Breast epithelium (tissue), 4 donors: ENCODE measurements around the gene UPK2. TPM values are rescaled to one million over a fixed set of nuclear protein-coding genes. Genes with fewer than 3 reads are reported as not detected.

ENCODE experiments used
- DNase-seq, 2 donors: peaks; one replicate each; pipeline ENCODE4 v3.0.0-alpha.2; 2019; ENCODE audit warnings: low spot score in 2 of 2
- H3K27ac ChIP-seq, 2 donors: fragments of 200-600 bp; sonication (generic) in 1 of 2; one replicate each; pipeline ENCODE4 v1.5.1; 2016 to 2019; ENCODE audit warnings: mild to moderate bottlenecking in 1 of 2
- H3K27me3 ChIP-seq, 2 donors: fragments of 200-600 bp; sonication (generic) in 1 of 2; one replicate each; pipeline versions ENCODE4 v1.5.1 to v1.6.0; 2017 to 2019; ENCODE audit warnings: control low read depth in 1 of 2, mild to moderate bottlenecking in 1 of 2
- H3K36me3 ChIP-seq: fragments of 200-600 bp; one replicate; pipeline ENCODE4 v1.5.1; 2019
- H3K4me1 ChIP-seq, 2 donors: fragments of 200-600 bp; sonication (generic); one replicate each; pipeline ENCODE4 v1.5.1; 2016 to 2019; ENCODE audit warnings: control low read depth in 1 of 2
- H3K4me3 ChIP-seq, 3 donors: fragments of 200-600 bp; sonication (generic); 1 replicate in 2 of 3; 2 replicates in 1 of 3; pipeline ENCODE4 v1.5.1; 2016 to 2019; ENCODE audit warnings: mild to moderate bottlenecking in 3 of 3, moderate library complexity in 2 of 3
- H3K9me3 ChIP-seq, 2 donors: fragments of 200-600 bp; sonication (generic) in 1 of 2; one replicate each; pipeline ENCODE4 v1.5.1; 2016 to 2019; ENCODE audit warnings: control low read depth in 1 of 2
- POLR2A ChIP-seq: fragments of 450-650 bp; IDR thresholded peaks from one replicate; pipeline ENCODE4 v1.6.1; 2016; ENCODE audit warnings: antibody characterized with exemption, mild to moderate bottlenecking, moderate library complexity
- POLR2AphosphoS5 ChIP-seq, 3 donors: sonication (generic); formaldehyde crosslinking; IDR thresholded peaks; one replicate each; pipeline ENCODE4 v1.6.1; 2017; ENCODE audit warnings: antibody characterized with exemption in 3 of 3
- intact Hi-C: fragments of 100-400 bp; cut with DNase I; formaldehyde crosslinking; loops from one replicate; pipeline ENCODE4 v1.15.1; 2023; ENCODE audit warnings: low total_unique reads
- total RNA-seq, 3 donors: library from RNA; depleted of rRNA; stranded (reverse); fragments of >200 nt; gene quantifications; one replicate each; pipeline ENCODE4 v1.1.0, GENCODE V29; 2016
- TF ChIP-seq, protein P1 (sequence below), 3 donors: fragments of 450-650 bp; IDR thresholded peaks; one replicate each; pipeline ENCODE4 v1.5.1; 2016 to 2017; ENCODE audit warnings: antibody characterized with exemption in 3 of 3, mild to moderate bottlenecking in 3 of 3, moderate library complexity in 3 of 3

The UPK2 gene
- total RNA-seq, 3 donors from 2014 or later, result not detected

DNA sequence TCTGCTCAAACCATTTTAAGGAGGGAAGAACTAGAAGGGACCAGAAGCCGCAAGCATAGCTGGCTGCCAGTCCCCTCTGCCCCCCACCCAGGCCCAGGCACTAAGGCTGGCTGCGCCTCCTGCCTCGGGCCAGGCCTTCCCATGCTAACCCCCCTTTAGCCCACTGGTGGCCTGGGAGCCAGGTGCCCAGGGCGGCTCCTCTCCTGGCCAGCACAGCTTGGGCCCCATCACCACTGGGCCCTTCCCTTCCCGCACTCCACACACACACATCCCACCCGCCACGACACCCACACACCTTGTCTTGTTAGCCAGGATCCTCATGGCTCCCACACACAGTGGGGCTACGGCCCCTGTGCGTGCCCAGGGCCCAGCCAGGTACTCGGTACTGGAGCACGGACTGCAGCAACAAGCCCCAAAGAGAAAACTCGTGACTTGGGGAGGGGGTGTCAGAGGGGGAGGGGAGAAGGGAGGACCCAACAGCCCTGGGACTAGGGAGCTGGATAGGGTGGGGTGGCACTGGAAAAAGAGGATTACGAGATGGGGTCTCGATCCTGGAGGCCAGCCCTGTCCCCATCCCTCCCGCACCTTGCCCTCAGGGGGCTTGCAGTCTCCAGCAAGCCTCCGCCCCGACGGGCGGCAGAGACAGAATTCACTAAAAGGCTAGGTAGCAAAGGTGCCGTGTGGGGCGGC is 46.3 kb upstream of the UPK2 start:
- intact Hi-C loops, result no loop called here
- H3K4me3 ChIP-seq, result peak overlapping the region; percentile 34 to 62 (median 44)
- peaks cover 55 to 64% of the 10 kb centered on the region in 2 donors for H3K4me1 ChIP-seq
- no peak for DNase-seq
- TF ChIP-seq POLR2A (no peak), POLR2AphosphoS5 (IDR thresholded peaks at IDR 0.05) (no peak)
- TF ChIP-seq, protein P1, sequence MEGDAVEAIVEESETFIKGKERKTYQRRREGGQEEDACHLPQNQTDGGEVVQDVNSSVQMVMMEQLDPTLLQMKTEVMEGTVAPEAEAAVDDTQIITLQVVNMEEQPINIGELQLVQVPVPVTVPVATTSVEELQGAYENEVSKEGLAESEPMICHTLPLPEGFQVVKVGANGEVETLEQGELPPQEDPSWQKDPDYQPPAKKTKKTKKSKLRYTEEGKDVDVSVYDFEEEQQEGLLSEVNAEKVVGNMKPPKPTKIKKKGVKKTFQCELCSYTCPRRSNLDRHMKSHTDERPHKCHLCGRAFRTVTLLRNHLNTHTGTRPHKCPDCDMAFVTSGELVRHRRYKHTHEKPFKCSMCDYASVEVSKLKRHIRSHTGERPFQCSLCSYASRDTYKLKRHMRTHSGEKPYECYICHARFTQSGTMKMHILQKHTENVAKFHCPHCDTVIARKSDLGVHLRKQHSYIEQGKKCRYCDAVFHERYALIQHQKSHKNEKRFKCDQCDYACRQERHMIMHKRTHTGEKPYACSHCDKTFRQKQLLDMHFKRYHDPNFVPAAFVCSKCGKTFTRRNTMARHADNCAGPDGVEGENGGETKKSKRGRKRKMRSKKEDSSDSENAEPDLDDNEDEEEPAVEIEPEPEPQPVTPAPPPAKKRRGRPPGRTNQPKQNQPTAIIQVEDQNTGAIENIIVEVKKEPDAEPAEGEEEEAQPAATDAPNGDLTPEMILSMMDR (IDR thresholded peaks at IDR 0.05), result no peak
- H3K36me3 ChIP-seq, result no peaks in the 10 kb centered on the region
- H3K9me3 ChIP-seq, result no peaks in the 10 kb centered on the region
- H3K27ac ChIP-seq, result peak overlapping the region; percentile 96 to 100
- H3K27me3 ChIP-seq, result no peaks in the 10 kb centered on the region

DNA sequence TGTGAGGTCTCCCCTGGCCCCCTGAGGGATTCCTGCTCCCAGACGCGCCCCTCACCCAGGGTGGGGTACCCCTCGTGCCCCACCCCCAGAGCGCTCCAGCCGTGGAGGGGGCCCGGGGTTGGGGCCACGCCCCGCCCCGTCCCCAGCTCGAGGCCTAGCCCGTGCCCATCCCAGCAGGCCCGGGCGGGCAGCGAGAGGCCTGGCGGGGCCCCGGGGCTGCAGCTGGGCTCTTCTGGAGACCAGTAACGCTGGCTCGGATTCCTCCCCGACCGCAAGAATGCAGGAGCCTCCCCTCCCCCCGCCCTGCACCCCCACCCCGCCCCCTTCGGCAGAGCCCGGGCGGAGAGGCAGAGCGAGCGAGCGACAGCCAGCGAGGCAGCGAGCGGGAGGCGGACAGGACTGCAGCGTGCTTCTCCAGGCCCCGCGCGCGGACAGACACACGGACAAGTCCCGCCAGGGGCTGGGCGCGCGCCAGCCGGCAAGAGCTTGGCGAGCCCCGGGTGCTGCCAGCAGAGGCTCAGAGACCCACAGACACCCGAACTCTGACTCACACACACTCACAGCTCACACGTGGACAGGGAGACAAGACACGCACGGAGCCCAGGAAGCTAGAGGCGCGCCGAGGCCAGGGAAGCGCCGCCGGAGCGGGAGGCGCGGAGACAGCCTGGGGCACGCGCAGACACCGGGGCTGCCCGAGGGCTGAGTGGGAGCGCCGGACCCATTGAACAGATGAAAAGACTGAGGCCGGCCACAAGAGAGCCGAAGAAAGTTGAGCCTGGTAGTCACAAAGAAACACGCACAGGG is 45.6 kb upstream of the UPK2 start:
- Histone ChIP-seq H3K4me1 (peaks cover 62 to 72% of the 10 kb centered on the region in 2 donors), H3K27ac (peak overlapping the region; percentile 96 to 100), H3K4me3 (peak overlapping the region; percentile 34 to 62 (median 44)), H3K9me3 (no peaks in the 10 kb centered on the region), H3K27me3 (no peaks in the 10 kb centered on the region), H3K36me3 (no peaks in the 10 kb centered on the region)
- DNase-seq, result peak; percentile 86 to 89
- TF ChIP-seq, protein P1 (IDR thresholded peaks at IDR 0.05), result peak in 1 of 3 donors; percentile 13
- TF ChIP-seq POLR2AphosphoS5 (IDR thresholded peaks at IDR 0.05) (peak; percentile 20 to 61 (median 45)), POLR2A (no peak)
- intact Hi-C loops, result no loop called here

DNA sequence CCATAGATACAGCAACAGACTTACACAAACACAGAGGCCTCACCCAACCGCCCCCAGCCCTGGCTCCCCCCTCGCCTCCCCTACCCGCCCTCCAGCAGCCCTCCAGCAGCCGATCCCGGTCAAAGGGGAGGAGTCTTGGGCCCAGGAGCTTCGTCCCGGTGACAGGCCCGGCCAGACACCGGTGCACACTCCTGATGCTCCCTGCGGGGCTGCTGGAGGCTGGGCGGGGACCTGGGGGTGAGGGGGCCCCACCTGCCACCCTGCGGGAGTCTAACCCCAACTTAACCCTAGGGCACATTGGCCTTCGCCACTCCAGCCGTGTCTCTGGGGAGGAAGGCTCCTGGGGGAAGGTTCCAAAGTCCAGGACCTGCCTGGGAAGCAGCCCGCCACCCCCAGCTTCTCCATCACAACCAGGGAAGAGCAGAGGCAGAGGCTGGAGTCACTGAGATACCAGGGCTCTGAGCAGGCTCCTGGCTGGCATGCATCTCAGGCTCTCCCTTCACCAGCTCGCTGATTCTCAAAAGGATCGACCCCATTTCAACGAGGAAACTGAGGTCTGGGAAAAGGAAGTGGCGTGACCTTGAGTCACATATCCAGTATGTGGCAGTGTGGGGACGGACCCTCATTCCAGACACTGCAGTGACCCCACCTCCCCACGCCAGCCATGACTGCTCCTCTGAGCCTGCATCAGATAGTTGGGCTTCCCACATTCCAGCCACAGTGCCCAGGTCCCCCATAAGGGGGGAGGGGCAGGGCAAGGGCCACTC is 44.8 kb upstream of the UPK2 start:
- Histone ChIP-seq H3K36me3 (no peaks in the 10 kb centered on the region), H3K4me1 (peaks cover 70 to 79% of the 10 kb centered on the region in 2 donors), H3K4me3 (peak overlapping the region; percentile 34 to 62 (median 44)), H3K27me3 (no peaks in the 10 kb centered on the region), H3K9me3 (no peaks in the 10 kb centered on the region), H3K27ac (peak overlapping the region; percentile 96 to 100)
- DNase-seq, result no peak
- intact Hi-C loops, result no loop called here
- TF ChIP-seq POLR2A (no peak), POLR2AphosphoS5 (IDR thresholded peaks at IDR 0.05) (no peak)
- TF ChIP-seq, protein P1 (IDR thresholded peaks at IDR 0.05), result no peak

DNA sequence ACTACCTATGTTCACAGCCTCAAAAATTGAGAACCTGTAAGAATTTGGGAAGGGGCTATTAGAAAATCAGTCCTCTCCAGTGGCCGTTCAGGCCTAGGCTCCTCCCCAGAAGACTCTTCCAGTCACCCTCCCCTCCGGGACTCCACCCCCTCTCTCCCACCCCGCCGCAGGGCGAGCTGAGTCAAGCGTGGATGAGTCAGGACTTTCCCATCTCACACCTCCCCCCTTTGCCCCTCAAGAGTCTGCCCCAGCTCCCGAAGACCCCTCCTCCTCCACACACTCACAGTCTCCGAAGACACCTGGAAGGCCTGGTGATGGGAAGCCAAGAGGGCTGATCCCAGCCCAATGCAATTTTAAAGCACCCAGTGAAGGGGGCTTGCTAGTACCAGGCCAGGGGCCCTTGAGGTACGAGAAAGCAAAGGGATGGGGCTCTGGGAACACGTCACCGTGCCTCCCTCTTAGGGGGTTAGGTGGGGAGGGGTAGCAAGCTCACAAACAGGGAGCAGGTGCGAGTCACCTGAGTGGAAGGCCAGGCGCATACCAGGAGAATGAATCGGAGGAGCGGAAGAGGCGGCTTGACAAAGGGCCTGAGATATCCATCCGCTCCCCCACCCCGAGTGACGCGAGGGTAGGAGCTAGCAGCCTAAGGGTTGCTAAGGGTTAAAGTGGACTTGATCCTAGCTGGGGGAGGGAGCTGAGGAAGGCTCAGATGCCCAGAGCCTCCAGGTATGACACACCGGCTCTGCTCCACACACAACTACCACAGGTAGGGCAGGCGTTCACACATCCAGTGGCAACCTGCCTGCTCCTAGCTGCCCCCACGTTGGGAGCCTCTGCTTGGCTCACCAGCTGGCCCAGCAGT is 44.0 kb upstream of the UPK2 start:
- H3K9me3 ChIP-seq, result no peaks in the 10 kb centered on the region
- H3K27ac ChIP-seq, result peak overlapping the region; percentile 96 to 100
- no peaks in the 10 kb centered on the region for H3K36me3 ChIP-seq
- peaks cover 78 to 84% of the 10 kb centered on the region in 2 donors for H3K4me1 ChIP-seq
- peak overlapping the region; percentile 34 to 62 (median 44) for H3K4me3 ChIP-seq
- TF ChIP-seq, protein P1 (IDR thresholded peaks at IDR 0.05), result peak in 1 of 3 donors; percentile 7
- TF ChIP-seq POLR2A, result no peak
- peak in 1 of 3 donors; percentile 56 for TF ChIP-seq POLR2AphosphoS5 (IDR thresholded peaks at IDR 0.05)
- intact Hi-C loops, result no loop called here
- DNase-seq, result peak; percentile 87 to 92
- no peaks in the 10 kb centered on the region for H3K27me3 ChIP-seq
